Measurements from ENCODE around the gene RNF115. TPM values are rescaled to one million over a fixed set of nuclear protein-coding genes. Genes with fewer than 3 reads are reported as not detected.
"Not testable (repeated sequence)": the region's sequence is repeated elsewhere in the genome, so short reads cannot be mapped to it uniquely, and the experiment has no call there.

The RNF115 gene
- total and polyA plus RNA-seq, 9 donors, result 7.8 to 27.9 (median 12.2) TPM

GRCh38 chr1:145719230-145720079 is 104.4 kb downstream of the RNF115 start, which contains the start of gene CD160:
CD160 (plus strand) TSS chr1:145719499; CDS start chr1:145728328, 8,829 bp downstream.
- no peak for DNase-seq
- Histone ChIP-seq H3K27me3 (no peaks in the 10 kb centered on the region), H3K36me3 (no peaks in the 10 kb centered on the region), H3K9me3 (no peaks in the 10 kb centered on the region), H3K4me3 (no peak within 1 kb of the TSS), H3K4me1 (ENCODE audit: insufficient read depth) (peaks cover 3% of the 10 kb centered on the region), H3K27ac (no peak within 1 kb of the TSS)
- no peak for TF ChIP-seq CTCF (IDR thresholded peaks at IDR 0.05)
- 85 to 87% (median 87%) methylated on average over 12 of the region's 12 CpGs for WGBS, 3 donors
- intact Hi-C loops (cut with DNase I), result no loop called here

GRCh38 chr1:145718465-145718864 is 105.4 kb downstream of the RNF115 start:
- H3K4me3 ChIP-seq; H3K36me3 ChIP-seq; intact Hi-C loops (cut with DNase I); H3K4me1 ChIP-seq (ENCODE audit: insufficient read depth); DNase-seq; H3K9me3 ChIP-seq; H3K27me3 ChIP-seq; H3K27ac ChIP-seq: not testable (repeated sequence)
- WGBS, 3 donors, result 89 to 94% (median 92%) methylated on average over 5 of the region's 5 CpGs

GRCh38 chr1:145717833-145718232 is 106.1 kb downstream of the RNF115 start:
- H3K4me3 ChIP-seq, result no peak overlapping the region
- H3K4me1 ChIP-seq (ENCODE audit: insufficient read depth), result peaks cover 3% of the 10 kb centered on the region
- H3K36me3 ChIP-seq, result no peaks in the 10 kb centered on the region
- 44 to 55% (median 50%) methylated on average over 1 of the region's 1 CpG for WGBS, 3 donors
- no peak for DNase-seq
- intact Hi-C loops (cut with DNase I), result no loop called here
- TF ChIP-seq EP300 (IDR thresholded peaks at IDR 0.05), result no peak
- no peak for TF ChIP-seq CTCF (IDR thresholded peaks at IDR 0.05)
- no peak for TF ChIP-seq POLR2A (IDR thresholded peaks at IDR 0.05)
- no peaks in the 10 kb centered on the region for H3K9me3 ChIP-seq
- no peaks in the 10 kb centered on the region for H3K27me3 ChIP-seq
- H3K27ac ChIP-seq, result no peak overlapping the region

- Histone ChIP-seq H3K9me3 (no peaks in the 10 kb centered on the region), H3K27ac (no peak overlapping the region), H3K27me3 (no peaks in the 10 kb centered on the region), H3K36me3 (no peaks in the 10 kb centered on the region), H3K4me3 (no peak overlapping the region), H3K4me1 (ENCODE audit: insufficient read depth) (peaks cover 3% of the 10 kb centered on the region)
- no peak for TF ChIP-seq CTCF (IDR thresholded peaks at IDR 0.05)
- no peak for TF ChIP-seq EP300 (IDR thresholded peaks at IDR 0.05)
- no peak for TF ChIP-seq POLR2A (IDR thresholded peaks at IDR 0.05)
- 77 to 85% (median 82%) methylated on average over 10 of the region's 10 CpGs for WGBS, 3 donors
- no peak for DNase-seq
- intact Hi-C loops (cut with DNase I), result no loop called here
These were observed 107.1 kb downstream of the RNF115 start for GRCh38 chr1:145716641-145717345.

All from ovary (tissue), 9 donors.